ENCODE data around the gene C20orf96. TPM values are rescaled to one million over a fixed set of nuclear protein-coding genes. Genes with fewer than 3 reads are reported as not detected.

C20orf96 gene
- total and polyA plus RNA-seq, 2 donors (not counting 3 experiments of a cell fraction or from before 2014, with no cell fraction given) = 17.0 to 17.2 TPM

- FAIRE-seq (no peak), DNase-seq (ENCODE audit: low read depth, low spot score) (no peak)
- Histone ChIP-seq H3K4me3 (replicated peaks in 1 of 3; ENCODE audit: insufficient read depth in 1 of 3, low read depth in 1 of 3, low read length in 3 of 3) (no peak overlapping the region), H3K79me2 (ENCODE audit: control insufficient read depth, insufficient read depth, low read length) (no peaks in the 10 kb centered on the region), H3K27me3 (ENCODE audit: control insufficient read depth in 2 of 2, insufficient read depth in 2 of 2, low read length in 2 of 2) (peaks cover 7 to 13% of the 10 kb centered on the region in 2 experiments), H4K20me1 (replicated peaks; ENCODE audit: control insufficient read depth, extremely low read depth, insufficient read depth, low read length) (no peaks in the 10 kb centered on the region), H3K4me1 (ENCODE audit: control insufficient read depth, extremely low read depth, insufficient read depth, low read length) (no peaks in the 10 kb centered on the region), H3K9me1 (replicated peaks; ENCODE audit: control insufficient read depth, extremely low read depth, insufficient read depth, low read length) (peaks cover 3% of the 10 kb centered on the region), H3K9ac (replicated peaks; ENCODE audit: extremely low read depth, insufficient read depth, low read length) (no peak overlapping the region), H3K36me3 (ENCODE audit: control insufficient read depth in 2 of 2, extremely low read depth in 1 of 2, insufficient read depth in 2 of 2, low read length in 2 of 2) (no peaks in the 10 kb centered on the region), H2AFZ (ENCODE audit: low read depth, low read length) (no peak overlapping the region), H3K27ac (ENCODE audit: insufficient read depth, low read depth, low read length) (no peak overlapping the region), H3K4me2 (ENCODE audit: insufficient read depth, low read length) (no peak overlapping the region), H3K9me3 (replicated peaks; ENCODE audit: control insufficient read depth, insufficient read depth, low read length) (no peaks in the 10 kb centered on the region)
- ChIA-PET POLR2A (no interaction called here), CTCF (interaction anchor here (0.9 to 1.0 kb wide), 2 partner anchors 24 to 92 kb away, joined by 3 to 4 read pairs; no protein-coding TSS in a partner anchor)
- dilution Hi-C loops (cut with MboI; ENCODE audit: extremely low pct_ligation_motif_present, low sequenced_read_pairs) (no loop called here), intact Hi-C loops (cut with micrococcal nuclease) (no loop called here)
- no TSS peak for BruUV-seq (replicated peaks)
- TF ChIP-seq, protein P1, sequence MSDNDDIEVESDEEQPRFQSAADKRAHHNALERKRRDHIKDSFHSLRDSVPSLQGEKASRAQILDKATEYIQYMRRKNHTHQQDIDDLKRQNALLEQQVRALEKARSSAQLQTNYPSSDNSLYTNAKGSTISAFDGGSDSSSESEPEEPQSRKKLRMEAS (IDR thresholded peaks at IDR 0.05; ENCODE audit: insufficient read depth, insufficient read length) = no peak
- no peak for TF ChIP-seq FOS (IDR thresholded peaks at IDR 0.05; ENCODE audit: borderline replicate concordance, insufficient read depth, low read length)
- TF ChIP-seq EZH2 (IDR thresholded peaks at IDR 0.05; ENCODE audit: borderline replicate concordance, low read depth, low read length, severe bottlenecking) = no peak
Measured at GRCh38 chr20:237929-238328, 52.6 kb downstream of the C20orf96 start.

DNA sequence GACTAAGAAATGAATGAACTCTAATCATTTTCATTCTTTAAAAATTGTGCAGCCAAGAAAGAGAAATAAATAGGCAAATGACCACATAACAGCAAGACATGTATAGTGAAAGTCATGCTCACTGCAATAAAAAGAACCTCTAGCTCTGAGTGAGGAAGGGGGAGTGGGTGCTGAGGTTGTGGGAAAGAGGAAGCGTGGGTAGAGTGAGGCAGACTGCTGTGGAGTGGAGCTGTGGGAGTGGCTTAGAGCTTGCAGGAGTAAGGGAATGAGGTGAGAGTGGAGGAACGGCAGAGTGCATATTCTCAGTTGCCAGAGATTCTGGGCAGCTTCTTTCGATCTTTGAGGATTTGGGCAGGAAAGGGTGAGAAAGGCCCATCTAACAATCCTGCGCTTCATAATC lies 53.1 kb downstream of the C20orf96 start:
- Histone ChIP-seq H3K9me3 (replicated peaks; ENCODE audit: control insufficient read depth, insufficient read depth, low read length) (no peaks in the 10 kb centered on the region), H3K79me2 (ENCODE audit: control insufficient read depth, insufficient read depth, low read length) (no peaks in the 10 kb centered on the region), H4K20me1 (replicated peaks; ENCODE audit: control insufficient read depth, extremely low read depth, insufficient read depth, low read length) (no peaks in the 10 kb centered on the region), H3K27ac (ENCODE audit: insufficient read depth, low read depth, low read length) (no peak overlapping the region), H3K27me3 (ENCODE audit: control insufficient read depth in 2 of 2, insufficient read depth in 2 of 2, low read length in 2 of 2) (peaks cover 7 to 10% of the 10 kb centered on the region in 2 experiments), H3K4me2 (ENCODE audit: insufficient read depth, low read length) (no peak overlapping the region), H3K9ac (replicated peaks; ENCODE audit: extremely low read depth, insufficient read depth, low read length) (no peak overlapping the region), H3K4me1 (ENCODE audit: control insufficient read depth, extremely low read depth, insufficient read depth, low read length) (no peaks in the 10 kb centered on the region), H3K4me3 (replicated peaks in 1 of 3; ENCODE audit: insufficient read depth in 1 of 3, low read depth in 1 of 3, low read length in 3 of 3) (no peak overlapping the region), H3K36me3 (ENCODE audit: control insufficient read depth in 2 of 2, extremely low read depth in 1 of 2, insufficient read depth in 2 of 2, low read length in 2 of 2) (no peaks in the 10 kb centered on the region), H3K9me1 (replicated peaks; ENCODE audit: control insufficient read depth, extremely low read depth, insufficient read depth, low read length) (peaks cover 3% of the 10 kb centered on the region), H2AFZ (ENCODE audit: low read depth, low read length) (no peak overlapping the region)
- TF ChIP-seq, protein P1 (IDR thresholded peaks at IDR 0.05; ENCODE audit: insufficient read depth, insufficient read length) = no peak
- TF ChIP-seq JUN (IDR thresholded peaks at IDR 0.05; ENCODE audit: borderline replicate concordance, insufficient read depth, insufficient read length, low read depth) = no peak
- POLR2A ChIA-PET = no interaction called here
- no peak for FAIRE-seq
- intact Hi-C loops (cut with micrococcal nuclease) (no loop called here), dilution Hi-C loops (cut with MboI; ENCODE audit: extremely low pct_ligation_motif_present, low sequenced_read_pairs) (no loop called here)
- CTCF ChIA-PET = interaction anchor here (0.9 to 1.8 kb wide), 3 partner anchors 25 to 93 kb away, joined by 3 to 4 read pairs (median 4); no protein-coding TSS in a partner anchor
- no TSS peak for BruUV-seq (replicated peaks)
- DNase-seq (ENCODE audit: low read depth, low spot score) = no peak
